Skin epidermis (tissue), 12 donors: ENCODE data around the gene CDC45.
A peak's percentile ranks its signal among the peaks of the same experiment; 100 is the strongest.
"Not testable (repeated sequence)": the region's sequence is repeated elsewhere in the genome, so short reads cannot be mapped to it uniquely, and the experiment has no call there.

ENCODE experiments used
- H3K27ac ChIP-seq, 21 experiments: fragments of 200-600 bp; sonication (generic) in 11 of 21; one replicate each; pipeline ENCODE4 v1.5.0; 2020; ENCODE audit warnings: mild to moderate bottlenecking in 3 of 21, inconsistent platforms in 2 of 21, moderate library complexity in 2 of 21
- H3K4me3 ChIP-seq, 7 experiments: fragments of 200-600 bp; sonication (generic) in 2 of 7; one replicate each; pipeline ENCODE4 v1.5.0; 2020; ENCODE audit warnings: inconsistent platforms in 2 of 7, mild to moderate bottlenecking in 2 of 7, moderate library complexity in 1 of 7

CDC45 gene

DNA sequence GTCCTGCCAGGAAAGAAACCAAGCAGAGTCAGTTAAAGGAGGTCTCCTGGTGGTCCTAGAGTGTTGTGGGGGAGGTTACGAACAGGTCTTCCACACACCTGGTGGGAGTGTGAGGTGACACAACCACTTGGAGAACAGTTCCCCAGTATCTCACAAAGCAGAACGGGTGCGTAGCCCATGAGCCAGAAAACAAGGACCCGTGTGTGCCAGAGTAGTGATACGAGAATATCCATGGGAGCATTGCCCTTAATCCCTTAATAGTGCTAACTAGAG is 66.2 kb downstream of the CDC45 start:
- Histone ChIP-seq H3K4me3 (no peak overlapping the region), H3K27ac (no peak overlapping the region)

DNA sequence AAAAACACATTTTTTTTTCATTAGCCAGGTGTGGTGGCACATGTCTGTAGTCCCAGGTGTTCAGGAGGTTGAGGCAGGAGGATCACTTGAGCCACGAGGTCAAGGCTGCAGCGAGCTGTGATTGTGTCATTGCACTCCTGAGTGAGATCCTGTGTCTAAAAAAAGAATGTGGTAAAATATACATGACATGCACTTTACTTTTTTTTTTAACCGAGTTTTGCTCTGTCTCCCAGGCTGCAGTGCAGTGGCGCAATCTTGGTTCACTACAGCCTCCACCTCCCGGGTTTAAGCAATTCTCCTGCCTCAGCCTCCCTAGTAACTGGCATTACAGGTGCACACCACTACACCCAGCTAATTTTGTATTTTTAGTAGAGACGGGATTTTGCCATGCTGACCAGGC is 67.0 kb downstream of the CDC45 start:
- no peak overlapping the region for H3K27ac ChIP-seq
- H3K4me3 ChIP-seq = no peak overlapping the region

DNA sequence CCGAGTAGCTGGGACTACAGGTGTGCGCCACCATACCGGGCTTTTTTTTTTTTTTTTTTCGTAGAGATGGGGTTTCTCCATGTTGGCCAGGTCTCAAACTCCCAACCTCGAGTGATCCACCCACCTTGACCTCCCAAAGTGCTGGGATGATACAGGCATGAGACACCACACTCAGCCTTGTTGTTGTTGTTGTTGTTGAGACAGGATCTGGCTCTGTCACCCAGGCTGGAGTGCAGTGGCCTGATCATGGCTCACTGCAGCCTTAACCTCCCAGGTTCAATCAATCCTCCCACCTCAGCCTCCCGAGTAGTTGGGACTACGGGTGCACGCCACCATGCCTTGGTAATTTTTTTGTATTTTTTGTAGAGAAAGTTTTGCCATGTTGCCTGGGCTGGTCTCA is 67.9 kb downstream of the CDC45 start:
- Histone ChIP-seq H3K27ac (no peak overlapping the region), H3K4me3 (no peak overlapping the region)

DNA sequence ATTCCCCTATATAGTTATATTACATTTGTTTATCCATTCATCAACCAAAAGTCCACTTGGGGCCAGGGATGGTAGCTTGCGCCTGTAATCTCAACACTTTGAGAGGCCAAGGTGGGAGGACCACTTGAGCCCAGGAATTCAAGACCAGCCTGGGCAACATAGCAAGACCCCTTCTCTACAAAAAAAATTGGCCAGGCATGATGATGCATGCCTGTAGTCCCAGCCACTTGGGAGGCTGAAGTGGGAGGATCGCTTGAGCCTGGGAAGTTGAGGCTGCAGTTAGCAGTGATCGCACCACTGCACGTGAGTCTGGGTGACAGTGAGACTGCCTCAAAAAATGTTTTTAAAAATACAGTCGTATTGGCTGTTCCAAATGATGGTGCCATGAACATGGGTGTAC is 68.7 kb downstream of the CDC45 start:
- not testable (repeated sequence) for H3K4me3 ChIP-seq, H3K27ac ChIP-seq

DNA sequence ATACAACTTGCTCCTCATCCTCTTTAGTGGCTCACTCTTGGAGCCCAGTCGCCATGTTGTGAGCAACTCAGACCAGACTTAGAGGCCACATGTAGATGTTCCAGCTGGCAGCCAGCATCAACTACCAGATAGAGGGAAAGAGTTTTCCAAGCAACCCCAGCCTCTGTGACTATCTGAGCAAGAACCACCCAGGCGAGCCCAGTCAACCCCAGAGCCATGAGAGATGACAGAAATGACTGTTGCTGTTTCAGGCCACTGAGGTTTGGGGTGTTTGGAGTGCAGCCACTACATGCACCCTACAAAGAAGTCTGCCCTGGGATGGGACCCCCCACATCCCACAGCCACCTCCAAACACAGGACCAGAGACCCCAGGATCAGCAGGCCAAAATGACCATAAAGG is 69.2 kb downstream of the CDC45 start:
- Histone ChIP-seq H3K27ac (no peak overlapping the region), H3K4me3 (no peak overlapping the region)

DNA sequence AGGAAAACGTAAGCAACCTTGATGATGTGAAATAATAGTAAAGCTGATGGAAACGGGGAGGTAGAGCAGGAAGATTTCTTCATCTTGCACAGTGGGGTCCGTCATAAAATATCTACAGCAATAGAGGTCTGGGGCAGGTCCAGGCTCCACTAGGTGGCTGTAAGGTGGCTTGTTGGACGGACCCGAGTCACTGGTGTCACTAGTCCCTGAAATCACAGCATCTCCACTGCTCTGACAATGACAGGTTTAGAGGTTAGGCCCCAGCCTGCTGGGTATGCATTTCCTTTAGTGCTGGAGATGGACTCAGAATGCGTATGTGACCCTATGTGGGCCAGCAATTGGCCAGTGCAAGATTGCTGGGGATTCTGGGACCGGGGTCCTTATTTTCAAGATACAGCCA is 69.7 kb downstream of the CDC45 start:
- Histone ChIP-seq H3K27ac (no peak overlapping the region), H3K4me3 (no peak overlapping the region)

DNA sequence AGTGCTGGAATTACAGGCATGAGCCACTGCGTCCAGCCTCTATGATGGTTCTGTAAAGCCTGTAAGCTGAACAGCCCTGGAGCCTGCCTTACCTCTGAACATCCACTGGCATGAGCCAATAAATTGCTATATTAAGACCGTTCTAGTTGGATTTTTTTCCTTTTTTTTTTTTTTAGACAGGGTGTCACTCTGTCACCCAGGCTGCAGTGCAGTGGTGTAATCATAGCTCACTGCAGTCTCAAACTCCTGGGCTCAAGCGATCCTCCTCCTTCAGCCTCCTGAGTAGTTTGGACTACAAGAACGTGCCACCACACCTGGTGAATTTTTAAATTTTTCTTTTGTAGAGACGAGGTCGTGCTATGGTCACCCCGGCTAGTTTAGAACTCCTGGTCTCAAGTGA is 70.7 kb downstream of the CDC45 start:
- no peak overlapping the region for H3K27ac ChIP-seq
- no peak overlapping the region for H3K4me3 ChIP-seq

DNA sequence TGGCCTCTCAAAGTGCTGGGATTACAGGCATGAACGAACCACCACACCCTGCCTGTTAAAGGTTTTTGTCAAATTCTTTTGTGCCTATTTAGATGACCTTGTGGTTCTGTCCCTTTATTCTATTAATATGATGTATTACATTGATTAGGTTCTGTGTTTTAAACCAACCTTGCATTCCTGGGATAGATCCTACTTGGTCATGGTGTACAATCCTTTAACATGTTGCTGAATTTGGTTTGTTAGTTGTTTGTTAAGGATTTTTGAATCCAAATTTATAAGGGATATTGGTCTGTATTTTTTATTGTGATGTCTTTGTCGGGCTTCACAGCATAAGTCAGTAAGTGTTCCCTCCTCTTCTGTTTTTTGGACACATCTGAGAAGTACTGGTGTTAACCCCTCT is 73.5 kb downstream of the CDC45 start:
- Histone ChIP-seq H3K27ac (no peak overlapping the region), H3K4me3 (no peak overlapping the region)

DNA sequence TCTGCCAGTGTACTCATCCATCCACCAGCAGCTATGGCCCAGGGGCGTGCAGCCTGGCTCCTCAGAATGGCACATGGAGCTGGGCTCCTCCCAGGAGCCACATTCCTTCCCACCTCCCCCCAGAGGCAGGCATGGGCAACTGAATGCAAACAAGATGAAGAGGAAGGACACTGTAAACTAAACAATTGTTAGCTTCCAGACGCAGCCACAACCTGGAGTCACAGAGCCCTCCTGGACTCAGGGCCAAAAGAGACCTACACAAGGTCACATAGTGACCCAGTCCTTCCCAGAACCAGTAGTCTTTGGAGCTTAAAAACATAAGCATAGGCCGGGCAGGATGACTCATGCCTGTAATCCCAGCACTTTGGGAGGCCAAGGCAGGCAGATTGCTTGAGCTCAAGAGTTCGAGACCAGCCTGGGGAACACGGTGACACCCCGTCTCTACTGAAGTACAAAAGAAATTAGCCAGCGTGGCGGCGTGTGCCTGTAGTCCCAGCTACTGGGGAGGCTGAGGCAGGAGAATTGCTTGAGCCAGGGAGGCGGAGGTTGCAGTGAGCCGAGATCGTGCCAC is 75.2 kb downstream of the CDC45 start:
- Histone ChIP-seq H3K4me3 (no peak overlapping the region), H3K27ac (no peak overlapping the region)

DNA sequence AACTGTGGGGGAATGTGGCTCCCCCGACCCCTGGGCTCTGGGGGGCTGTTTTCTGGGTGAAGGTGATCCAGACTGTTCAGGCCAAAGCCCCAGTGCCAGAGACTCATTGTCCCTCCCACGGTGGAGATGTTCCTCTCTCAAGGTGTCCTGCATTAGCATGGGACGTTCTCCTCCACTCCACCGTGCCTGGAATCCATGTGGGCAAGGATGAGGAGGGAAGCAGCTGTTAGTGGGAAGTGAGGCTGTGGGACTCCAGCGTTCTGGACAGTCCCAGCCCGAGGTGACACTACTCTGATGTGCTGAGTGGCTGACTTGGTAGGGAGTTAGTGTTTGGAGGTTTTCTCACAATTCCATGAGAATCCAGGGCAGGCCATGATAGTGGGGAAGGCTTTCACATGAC is 75.9 kb downstream of the CDC45 start:
- Histone ChIP-seq H3K4me3 (no peak overlapping the region), H3K27ac (no peak overlapping the region)

DNA sequence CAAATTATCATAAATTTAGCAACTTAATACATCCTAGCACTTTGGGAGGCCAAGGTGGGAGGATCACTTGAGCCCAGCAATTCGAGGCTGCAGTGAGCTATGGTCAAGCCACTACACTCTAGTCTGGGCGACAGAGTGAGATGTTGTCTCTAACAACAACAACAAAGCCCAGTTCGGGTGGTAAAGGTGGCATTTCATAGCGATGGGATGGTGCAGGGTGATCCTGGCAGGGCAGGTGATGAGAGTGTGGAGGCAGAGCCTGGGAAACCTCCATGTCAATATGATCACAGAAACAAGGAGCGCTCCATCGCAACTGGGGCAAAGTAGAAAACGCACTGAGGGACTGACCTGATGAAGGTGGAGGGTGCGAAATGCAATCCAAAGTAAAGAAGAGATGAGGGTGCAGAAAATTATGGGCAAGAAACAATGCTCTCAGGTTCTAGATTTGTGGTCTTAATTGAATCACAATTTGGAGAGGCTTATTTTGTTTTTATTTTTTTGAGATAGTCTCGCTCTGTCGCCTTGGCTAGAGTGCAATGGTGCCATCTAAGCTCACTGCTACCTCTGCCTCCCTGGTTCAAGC is 77.3 kb downstream of the CDC45 start:
- Histone ChIP-seq H3K27ac (no peak overlapping the region), H3K4me3 (no peak overlapping the region)

DNA sequence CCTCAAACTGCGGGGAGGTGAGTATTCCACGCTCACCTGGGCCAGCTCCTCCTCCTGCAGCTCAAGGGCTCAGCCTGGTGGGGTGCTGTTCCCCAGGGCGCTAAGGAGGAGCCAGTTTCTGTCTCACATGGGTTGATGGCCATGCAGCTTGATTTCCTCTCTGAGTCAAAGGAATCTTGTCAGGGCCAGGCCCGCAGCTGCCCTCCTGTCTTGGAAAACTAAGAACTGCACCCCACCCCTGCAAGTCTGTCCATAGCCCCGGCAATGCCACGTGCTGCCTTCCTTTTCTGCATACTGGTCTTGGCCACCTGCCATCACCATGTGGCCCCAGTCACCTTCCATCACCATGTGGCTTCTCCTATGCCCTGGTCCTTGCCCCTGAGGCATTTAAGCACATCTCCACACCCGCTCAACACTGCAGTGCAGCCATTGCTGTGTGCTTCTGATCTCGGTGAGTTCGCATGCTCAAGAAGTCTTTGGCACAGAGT is 79.6 kb downstream of the CDC45 start:
- Histone ChIP-seq H3K4me3 (no peak overlapping the region), H3K27ac (no peak overlapping the region)

DNA sequence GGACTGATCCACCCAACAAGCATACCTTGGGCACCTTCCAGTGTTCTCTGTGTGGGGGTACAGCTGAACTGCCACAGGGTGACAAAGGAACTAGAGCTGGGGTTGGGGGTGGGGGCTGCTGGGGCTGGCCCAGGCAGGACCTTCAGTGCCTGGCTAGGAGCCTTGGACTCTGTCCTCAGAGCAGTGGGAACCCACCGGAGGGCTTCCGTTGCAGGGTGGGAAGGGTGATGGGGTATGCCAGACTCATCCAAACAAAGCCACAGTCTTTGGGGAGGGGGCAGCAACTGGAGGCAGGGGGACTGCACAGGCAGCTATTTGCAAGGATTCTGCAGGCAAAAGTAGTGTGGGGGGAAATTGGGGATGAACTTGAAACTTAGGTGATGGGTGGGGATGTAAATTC is 80.2 kb downstream of the CDC45 start:
- H3K27ac ChIP-seq = no peak overlapping the region
- no peak overlapping the region for H3K4me3 ChIP-seq

DNA sequence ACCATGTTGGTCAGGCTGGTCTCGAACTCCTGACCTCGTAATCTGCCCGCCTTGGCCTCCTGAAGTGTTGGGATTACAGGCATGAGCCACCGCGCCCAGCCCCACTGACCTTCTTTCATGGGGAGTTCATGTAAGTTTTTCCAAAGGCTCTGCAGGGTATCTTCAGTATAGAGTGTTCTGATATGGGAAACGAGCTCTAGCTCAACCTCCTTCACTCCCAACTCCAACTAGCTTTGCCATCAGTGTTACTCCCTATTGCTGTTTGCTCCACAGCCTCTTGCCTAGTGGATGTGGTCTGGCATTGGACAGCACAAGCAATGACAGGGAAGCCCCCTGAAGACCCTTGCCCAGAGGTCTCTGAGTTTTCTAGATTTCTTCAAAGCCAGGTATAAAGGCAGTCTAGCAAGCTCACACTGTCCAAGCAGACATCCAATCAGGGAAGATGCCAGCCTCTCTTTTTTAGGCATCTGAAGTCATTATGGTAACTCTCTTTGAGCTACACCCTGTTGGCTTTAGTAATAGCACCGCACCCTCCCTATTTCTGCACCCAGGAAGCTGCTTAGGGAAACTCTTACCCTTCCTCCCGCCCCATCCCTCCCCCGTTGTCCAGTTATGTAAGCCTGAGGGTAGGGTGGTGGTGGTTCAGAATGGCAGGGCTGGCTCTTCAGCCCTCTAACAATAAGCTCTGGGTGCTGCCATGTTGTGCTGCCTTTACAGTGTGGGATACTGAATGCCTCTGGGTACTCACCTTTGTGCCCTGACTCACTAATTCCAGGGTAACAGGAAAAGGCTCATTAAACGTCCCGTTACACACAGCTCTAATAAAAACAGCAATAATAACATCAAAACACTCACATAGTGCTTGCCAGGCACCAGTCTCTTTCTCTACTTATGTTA is 85.9 kb downstream of the CDC45 start:
- no peak overlapping the region for H3K4me3 ChIP-seq
- H3K27ac ChIP-seq = no peak overlapping the region

DNA sequence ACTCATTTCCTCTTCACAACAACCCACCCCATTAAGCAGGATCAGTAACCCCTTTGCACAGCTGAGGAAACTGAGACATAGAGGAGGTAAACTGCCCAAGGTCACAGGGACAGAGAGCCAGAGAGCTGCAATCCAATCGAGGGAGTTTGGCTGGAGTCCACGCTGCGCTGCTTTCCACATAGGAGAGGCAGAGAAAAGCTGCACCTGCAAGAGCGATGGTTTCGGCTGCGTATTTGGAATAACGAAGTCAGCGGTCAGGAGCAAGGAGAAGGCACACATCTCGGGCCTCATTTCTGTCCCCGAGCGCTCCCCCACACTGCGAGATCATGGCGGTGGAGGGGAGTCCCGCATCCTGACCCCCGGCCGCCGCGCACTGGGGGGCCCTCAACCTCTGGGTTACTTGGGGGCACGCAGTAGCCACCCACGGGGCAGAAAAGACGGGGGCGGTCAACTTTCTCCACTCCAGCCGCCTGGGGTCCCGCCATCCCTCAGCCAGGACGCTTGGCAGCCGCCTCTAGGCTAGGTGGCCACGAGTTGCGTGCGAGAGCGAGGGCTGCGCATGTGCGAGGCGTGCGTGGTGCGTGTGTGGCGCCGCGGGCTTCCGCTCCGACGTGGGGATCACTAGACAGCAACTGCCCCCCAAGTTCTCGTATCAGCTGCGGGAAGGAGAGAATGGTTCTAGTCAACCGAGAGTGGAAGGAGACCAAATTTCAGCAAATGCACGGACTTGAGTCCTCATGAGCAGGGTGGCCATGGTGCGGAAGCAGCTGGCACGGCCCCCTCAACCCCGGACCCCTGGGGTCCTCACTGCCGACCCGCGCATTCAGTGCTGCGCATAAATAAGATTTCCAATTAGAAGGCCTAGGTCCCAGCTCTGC is 86.8 kb downstream of the CDC45 start:
- Histone ChIP-seq H3K27ac (peak overlapping the region in 4 of 21 experiments; percentile 39 to 74 (median 62)), H3K4me3 (no peak overlapping the region)

DNA sequence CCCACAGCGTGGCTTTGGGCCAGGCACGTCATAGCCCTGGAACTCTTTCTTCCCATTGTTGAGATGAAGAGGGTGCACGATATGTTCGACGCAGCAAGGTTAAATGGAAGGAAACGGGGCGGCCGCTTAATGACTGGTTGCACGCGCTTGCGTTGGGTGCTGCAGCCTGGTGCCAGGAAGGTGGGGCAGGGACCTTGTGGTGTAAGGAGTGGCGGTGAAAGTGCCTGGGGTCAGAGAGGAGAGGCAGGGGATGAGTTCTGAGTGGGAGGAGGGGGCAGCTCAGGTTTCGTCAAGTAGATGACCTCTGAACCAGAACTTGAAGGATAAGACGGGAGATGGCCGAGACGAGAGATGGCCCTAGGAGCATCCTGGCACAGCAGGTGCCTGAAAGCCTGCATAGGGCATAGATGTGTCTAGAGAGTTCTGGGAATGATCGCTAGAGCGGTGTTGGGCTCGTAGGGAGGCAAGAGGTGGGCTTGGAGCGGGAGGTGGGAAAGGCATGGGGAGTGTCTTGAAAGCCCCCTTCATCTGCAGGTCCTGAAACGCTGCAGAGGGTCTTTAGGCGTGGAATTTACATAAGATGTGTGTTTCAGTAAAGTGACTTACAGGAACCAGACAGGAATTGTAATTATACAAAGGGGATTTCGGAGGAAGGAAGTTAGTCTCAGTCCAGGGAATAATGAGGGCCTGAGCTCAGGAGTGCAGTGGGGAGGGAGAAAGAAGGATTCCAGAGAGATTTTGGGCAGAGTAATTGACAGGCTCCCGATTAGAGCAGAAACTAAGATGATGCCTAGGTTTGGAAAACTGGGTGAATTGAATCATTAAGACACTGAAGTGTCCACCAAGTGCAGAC is 87.7 kb downstream of the CDC45 start:
- peak overlapping the region in 1 of 21 experiments; percentile 65 for H3K27ac ChIP-seq
- H3K4me3 ChIP-seq = no peak overlapping the region

DNA sequence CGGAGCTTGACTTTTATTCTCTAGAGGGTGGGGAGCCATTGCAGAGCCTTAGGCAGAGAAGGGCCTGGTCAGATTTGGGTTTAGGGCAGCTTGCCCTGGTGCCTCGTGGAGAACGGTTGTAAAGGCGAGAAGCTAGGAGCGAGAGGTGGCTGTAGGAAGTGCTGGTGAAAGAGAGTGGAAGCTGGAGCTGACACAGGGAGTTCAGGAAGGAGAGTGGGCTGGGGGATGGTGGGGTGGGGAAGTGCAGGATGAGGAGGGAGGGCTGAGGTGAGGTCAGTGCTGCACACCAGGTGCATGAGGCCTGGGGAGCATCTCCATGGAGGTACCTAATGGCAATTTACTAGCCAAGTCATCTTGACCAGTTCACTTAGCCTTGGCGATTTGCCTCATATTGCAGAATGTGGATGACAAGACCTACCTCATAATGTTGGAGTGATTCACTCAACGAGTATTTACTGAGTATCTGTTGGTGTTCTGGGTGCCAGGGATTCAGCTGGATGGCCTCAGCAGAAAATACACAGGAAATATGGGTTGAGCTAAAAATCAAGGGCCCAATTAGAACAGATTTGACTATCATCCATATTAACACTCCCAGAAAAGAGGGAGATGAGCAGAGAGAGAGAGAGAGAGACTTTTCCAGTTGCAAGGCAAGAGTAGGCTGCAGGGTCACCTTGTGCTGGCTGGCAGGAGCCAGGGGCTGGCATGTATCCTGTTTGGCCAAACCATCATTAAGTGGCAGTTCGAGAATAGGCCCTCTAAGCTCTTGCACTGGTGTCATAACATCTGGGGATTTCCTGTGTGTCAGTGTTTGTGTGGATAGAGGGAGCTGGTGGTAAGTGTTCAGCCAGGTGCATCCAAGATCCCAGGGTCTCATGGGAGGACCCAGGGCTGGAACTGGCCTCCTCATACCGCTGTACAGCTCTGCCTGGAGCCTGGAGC is 88.9 kb downstream of the CDC45 start:
- Histone ChIP-seq H3K4me3 (no peak overlapping the region), H3K27ac (no peak overlapping the region)

DNA sequence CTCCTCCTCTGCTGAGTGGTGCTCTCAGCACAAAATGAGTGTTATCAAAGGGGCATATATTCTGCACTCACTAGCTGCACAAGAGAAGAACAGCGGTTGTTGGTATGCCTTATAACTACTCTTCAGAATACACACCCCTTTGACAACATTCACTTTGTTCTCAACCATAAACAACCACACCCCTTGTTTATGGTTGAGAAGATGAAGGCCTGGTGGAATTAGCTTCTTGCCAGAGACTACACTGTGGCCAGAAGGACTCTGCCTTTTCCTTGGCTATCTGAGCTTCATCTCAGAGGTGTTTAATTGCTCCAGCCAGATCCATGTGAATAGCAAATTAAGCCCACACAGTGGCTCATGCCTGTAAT is 89.5 kb downstream of the CDC45 start:
- Histone ChIP-seq H3K27ac (no peak overlapping the region), H3K4me3 (no peak overlapping the region)

DNA sequence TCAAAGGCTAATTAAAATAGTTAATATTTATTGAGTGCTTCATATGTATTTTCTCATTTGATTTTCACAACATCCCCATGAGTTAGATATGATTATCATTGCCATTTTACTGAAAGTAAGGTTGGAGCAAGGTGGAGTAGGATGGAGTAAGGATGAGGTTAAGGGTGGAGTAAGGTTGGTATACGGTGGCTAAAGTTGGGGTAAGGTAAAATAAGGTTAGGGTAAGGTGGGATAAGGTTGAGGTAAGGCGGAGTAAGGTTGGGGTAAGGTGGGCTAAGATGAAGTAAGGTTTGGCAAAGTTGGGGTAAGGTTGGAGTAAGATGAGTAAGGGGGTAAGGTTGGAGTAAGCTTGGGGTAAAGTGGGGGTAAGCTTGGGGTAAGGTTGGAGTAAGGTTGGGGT is 90.3 kb downstream of the CDC45 start:
- Histone ChIP-seq H3K4me3 (no peak overlapping the region), H3K27ac (no peak overlapping the region)
